HG03354 (cell line): ENCODE results near the gene KDM6A.
"Not testable (repeated sequence)": the region's sequence is repeated elsewhere in the genome, so short reads cannot be mapped to it uniquely, and the experiment has no call there.

Source experiments
- ATAC-seq: cut with Tn5 transposase; IDR thresholded peaks from one replicate; pipeline ENCODE4 v1.9.1; 2021; ENCODE audit warnings: mild to moderate bottlenecking; ENCODE audit not compliant: unreplicated experiment, poor library complexity, severe bottlenecking

KDM6A gene

DNA sequence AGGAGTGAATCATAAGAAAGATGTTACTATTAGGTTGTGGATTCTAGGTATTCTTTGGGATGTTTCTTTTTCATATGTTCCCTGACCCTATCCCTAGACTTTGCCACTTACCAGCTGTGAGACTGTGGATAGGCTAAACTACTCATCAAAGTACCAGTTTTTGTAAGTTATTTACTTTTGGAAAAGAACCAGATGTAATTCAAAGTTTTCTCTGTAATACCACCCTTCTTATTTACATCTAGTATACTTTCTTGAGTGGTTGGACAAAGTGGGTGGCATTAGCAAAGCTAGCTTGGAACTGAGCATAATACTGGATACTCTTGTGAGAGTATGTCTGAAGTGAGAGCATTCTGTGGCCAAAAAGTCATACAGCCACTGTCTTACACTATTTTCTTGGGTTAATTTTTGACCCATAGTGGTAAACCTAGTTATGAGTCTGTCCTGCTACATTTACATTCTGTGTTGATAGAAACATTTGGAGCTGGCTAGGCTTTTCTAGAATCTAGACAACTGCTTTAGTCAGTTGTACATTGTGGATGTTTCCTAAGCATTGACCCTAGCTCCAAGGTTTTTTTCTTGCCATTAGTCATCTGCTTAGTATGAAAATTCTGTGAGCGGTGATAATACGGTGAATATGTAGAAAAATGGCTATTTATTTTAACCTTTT is 41.7 kb downstream of the KDM6A start:
- peak; percentile 94 for ATAC-seq

- ATAC-seq = no peak
These were observed 42.4 kb downstream of the KDM6A start for GRCh38 chrX:44915361-44915868.

- no peak for ATAC-seq
These were observed 45.7 kb downstream of the KDM6A start for GRCh38 chrX:44918722-44919121.

DNA sequence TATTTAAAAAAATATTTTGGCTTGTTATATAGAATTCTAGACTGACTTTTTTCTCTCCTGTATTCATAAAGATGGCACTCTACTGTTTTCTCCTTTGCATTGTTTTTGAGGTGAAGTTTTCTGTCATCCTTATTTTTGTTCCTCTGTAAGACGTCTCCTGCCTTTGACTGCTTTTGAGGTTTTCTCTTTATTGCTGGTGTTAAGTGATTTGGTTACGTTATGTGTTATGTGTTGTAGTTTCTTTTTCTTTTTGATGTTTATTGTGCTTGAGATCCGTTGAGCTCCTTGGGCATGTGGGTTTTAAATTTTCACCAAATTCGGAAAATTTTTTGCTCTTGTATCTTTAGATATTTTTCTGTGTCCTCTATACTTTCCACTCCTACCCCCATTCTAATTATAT is 50.0 kb downstream of the KDM6A start:
- no peak for ATAC-seq

DNA sequence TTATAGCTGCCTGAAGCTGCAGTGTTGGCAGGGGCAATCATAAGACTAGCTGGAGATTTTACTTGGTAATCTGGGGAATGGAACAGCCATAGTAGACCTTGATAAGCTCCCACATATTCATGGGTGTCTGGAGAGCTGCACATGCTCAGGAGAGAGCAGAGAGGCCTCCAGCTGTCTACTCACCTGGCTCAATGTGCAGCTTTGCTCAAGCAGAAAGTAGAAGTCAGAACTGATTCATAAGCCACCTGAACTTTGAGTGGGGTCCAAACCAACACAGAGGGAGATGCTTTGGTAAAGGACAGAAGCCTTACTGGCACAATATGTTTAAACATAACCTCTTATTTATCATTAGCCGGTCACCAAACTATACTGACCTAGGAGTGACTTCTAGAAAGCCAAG is 54.4 kb downstream of the KDM6A start:
- ATAC-seq = no peak

DNA sequence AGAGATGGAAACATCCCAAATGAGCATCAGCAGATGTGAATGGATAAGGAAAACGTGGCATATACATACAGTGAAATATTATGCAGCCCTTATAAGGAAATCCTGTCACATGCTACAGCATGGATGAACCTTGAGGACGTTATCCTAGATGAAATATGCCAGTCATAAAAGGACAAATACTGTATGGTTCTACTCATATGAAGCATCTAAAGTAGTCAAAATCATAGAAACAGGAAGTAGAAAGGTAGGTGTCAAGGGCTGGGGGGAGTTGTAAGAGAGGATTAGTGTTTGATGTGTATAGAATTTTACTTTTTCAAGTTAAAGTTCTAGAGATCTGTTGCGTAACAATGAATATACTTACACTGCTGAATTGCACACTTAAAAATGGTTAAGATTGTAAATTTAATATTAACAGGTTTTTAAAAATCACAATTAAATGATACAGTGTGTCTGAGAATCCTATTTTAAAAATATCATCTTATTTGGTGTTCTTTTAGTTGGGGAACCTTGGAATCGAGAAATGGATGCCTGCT is 58.5 kb downstream of the KDM6A start:
- no peak for ATAC-seq

DNA sequence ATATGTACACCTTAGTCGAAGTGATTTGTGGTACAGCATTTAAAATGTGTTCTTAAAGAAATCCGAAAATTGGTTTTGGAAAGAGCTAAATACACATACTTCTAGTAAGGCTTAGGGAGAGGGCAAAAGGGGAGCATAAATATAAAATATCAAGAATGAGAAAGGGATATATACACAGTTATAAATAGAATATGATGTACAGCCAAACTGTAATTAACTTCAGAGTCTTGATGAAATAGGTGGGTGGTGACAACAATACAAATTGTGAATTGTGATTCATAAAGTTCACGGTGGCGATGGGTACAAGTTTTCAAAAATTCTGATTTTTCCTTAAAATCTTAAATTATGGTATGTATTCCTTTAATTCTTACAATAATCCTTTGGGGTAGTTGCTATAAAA is 62.2 kb downstream of the KDM6A start:
- ATAC-seq = no peak

GRCh38 chrX:44935640-44936039 is 62.7 kb downstream of the KDM6A start:
- no peak for ATAC-seq

- ATAC-seq = peak; percentile 90
These were observed 64.6 kb downstream of the KDM6A start for GRCh38 chrX:44937606-44938005.

DNA sequence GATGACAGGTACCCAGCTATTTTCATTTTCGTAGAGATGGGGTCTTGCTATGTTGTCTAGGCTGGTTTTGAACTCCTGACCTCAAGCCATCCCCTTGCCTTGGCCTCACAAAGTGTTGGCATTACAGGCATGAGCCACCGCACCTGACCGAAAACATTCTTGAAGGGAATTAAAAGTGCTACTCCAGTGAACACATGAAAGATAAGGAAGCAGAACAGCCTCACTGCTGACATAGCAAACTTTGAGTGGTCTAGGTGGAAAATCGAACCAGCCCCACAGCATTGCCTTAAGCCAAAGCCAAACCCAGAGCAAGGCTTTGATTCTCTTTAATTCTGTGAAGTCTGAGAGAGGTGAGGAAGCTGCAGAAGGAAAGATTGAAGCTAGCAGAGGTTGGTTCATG is 65.1 kb downstream of the KDM6A start:
- no peak for ATAC-seq

GRCh38 chrX:44940541-44940940 is 67.6 kb downstream of the KDM6A start:
- not testable (repeated sequence) for ATAC-seq

DNA sequence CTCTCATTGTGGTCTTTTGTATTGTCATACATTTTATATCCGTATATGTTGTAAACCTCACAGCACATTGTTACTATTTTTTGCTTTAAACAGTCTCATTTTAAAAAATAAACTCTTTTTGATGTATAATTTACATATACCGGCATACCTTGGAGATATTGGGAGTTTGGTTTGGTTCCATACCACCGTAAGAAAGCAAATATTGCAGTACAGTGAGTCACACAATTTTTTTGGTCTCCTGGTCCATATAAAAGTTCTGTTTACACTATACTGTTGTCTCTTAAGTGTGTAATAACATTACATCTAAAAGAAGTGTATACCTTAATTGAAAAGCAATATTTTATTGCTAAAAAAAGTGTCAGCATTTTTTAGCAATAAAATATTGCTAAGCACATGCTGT is 70.0 kb downstream of the KDM6A start:
- ATAC-seq = no peak

GRCh38 chrX:44944894-44945293 is 71.9 kb downstream of the KDM6A start:
- no peak for ATAC-seq

DNA sequence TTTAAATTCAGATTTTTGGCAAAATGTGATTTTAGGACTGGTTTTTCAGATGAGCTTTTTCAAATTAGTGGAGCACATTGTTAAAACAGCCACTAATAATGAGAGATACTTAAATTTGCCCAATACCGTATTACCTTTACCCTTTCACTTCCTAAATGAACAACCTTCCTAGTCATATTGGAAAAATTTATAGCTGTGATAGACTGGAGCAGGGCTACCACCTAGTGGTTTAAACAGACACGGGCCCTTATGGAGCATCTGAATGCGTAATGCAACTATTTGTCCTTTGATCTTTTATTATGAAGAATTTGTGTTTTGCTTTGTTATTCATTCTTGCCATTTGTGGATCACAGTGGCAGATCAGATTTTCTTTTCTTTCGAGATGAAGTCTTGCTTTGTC is 72.7 kb downstream of the KDM6A start:
- ATAC-seq = no peak

DNA sequence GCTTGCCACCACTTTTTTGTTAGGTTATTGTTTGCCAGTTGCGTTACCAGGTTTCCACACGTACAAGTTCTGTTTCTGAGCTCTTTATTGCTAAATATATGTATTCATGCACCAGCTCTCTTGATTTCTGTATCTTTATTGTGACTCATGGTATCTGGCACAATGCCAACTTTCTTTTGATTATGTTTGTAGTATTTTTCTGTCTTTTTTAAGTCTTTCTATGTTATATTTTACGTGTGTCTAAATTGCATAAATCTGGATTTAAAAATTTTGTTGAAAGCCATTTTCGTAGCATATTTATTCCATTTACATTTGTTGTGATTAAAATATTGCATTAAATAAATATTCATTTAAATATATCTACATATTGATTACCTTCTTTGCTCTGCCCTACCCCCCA is 73.8 kb downstream of the KDM6A start:
- ATAC-seq = no peak

- ATAC-seq = no peak
These were observed 75.0 kb downstream of the KDM6A start for GRCh38 chrX:44947995-44948394.

DNA sequence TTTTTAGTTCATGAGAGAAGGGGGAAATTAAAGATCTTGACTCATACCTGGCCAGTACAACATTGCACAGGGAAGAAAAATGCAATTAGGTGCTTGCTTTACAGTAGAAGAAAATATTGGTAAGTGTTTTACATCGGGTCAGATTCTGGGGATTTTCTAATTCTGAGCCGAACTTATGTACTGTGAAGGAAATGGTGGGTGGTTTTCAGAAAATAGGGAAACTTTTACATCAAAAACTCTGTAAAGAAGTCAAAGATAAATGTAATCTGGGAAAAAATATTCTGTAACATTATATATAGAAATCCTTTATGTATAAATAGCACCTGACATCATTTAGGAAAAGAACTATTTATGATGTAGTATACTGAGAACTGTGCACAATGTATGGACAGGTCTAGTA is 75.4 kb downstream of the KDM6A start:
- no peak for ATAC-seq

- no peak for ATAC-seq
These were observed 76.1 kb downstream of the KDM6A start for GRCh38 chrX:44949125-44949524.

DNA sequence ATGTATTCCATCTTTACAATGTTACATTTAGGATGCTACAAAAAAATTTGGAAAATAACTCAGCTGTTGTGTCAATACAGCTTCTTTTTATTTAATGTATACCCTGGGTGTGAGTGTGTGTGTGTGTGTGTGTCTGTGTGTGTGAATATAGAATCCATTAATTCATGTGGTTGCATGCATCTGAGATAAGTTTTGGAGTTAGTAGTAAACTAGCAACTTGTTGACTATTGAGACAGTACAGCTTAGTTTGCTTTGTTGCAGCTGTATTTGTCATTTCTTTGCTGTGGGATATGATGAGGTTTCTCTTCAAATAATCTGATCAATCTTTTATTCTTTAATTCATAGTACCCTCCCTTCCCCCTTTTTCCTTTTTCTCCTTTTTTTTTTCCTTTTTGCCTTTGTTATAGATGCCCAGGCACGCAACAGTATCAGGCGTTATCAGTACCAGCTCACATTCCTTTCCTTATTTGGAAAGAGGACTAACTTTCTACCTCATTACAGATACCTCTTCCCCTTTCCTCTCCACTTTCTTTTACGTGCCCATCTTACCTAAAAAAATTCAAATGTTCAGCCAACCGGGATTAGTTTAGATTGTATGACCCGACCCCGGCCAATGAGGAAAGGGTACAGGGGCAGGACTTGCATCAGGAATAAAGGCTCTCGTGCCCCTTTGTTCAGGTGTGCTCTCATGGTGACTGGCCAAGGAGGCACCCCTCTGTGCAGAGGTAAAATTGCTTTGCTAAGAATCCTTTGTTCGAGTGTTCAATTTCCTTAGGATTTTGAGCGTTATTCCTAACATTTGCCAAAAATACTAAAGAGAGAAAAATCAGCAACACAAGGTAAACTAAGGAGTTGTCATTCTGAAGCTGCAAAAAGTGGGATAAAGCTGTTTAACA is 77.7 kb downstream of the KDM6A start:
- not testable (repeated sequence) for ATAC-seq

GRCh38 chrX:44951572-44952067 is 78.6 kb downstream of the KDM6A start:
- no peak for ATAC-seq
